CD4-positive, alpha-beta T cell (primary cell): ENCODE measurements around the gene MYL10. TPM values are rescaled to one million over a fixed set of nuclear protein-coding genes. Genes with fewer than 3 reads are reported as not detected.

Experiments used
- ATAC-seq: fragments of 200-7000 bp; cut with Tn5 transposase; one replicate; pipeline ENCODE4 v1.10.0; 2022; ENCODE audit warnings: mild to moderate bottlenecking; ENCODE audit not compliant: poor library complexity
- CTCF ChIA-PET: fragments of 350-600 bp; sonication (Branson Sonifier 250); formaldehyde crosslinking; loops from one replicate; lab custom pipeline; 2021; ENCODE audit warnings: antibody characterized with exemption, inconsistent platforms; lab: Charles Lee
- POLR2A ChIA-PET: fragments of 350-600 bp; sonication (Branson Sonifier 250); formaldehyde crosslinking; loops from one replicate; lab custom pipeline; 2021; ENCODE audit warnings: antibody characterized with exemption, inconsistent platforms; lab: Charles Lee
- DNase-seq, 14 experiments: peaks; one replicate each; pipeline ENCODE4 v3.0.0-alpha.2; 2013 to 2020; ENCODE audit warnings: mixed read lengths in 2 of 14
- H3K27ac ChIP-seq, 2 donors: one replicate each; pipeline versions ENCODE4 v1.5.1 to v1.7.0; 2013; ENCODE audit warnings: low read length in 2 of 2, low read depth in 1 of 2, mild to moderate bottlenecking in 1 of 2
- H3K27me3 ChIP-seq, 2 experiments: 1 replicate in 1 of 2; 2 replicates in 1 of 2; pipeline versions ENCODE4 v1.6.1 to v1.7.0; 2013; ENCODE audit warnings: low read length in 2 of 2, control low read depth in 1 of 2, mild to moderate bottlenecking in 1 of 2, moderate library complexity in 1 of 2; ENCODE audit not compliant: insufficient read depth in 2 of 2, control insufficient read depth in 1 of 2
- H3K36me3 ChIP-seq: one replicate; pipeline ENCODE4 v1.6.1; 2013; ENCODE audit warnings: low read length, control low read depth; ENCODE audit not compliant: insufficient read depth
- H3K4me1 ChIP-seq: one replicate; pipeline ENCODE4 v1.6.1; 2013; ENCODE audit warnings: low read length, control low read depth; ENCODE audit not compliant: insufficient read depth
- H3K4me3 ChIP-seq: one replicate; pipeline ENCODE4 v1.5.1; 2013; ENCODE audit warnings: mild to moderate bottlenecking, low read length, moderate library complexity
- H3K9me3 ChIP-seq, 2 experiments: 1 replicate in 1 of 2; 2 replicates in 1 of 2; pipeline versions ENCODE4 v1.6.1 to v1.7.0; 2013; ENCODE audit warnings: low read length in 2 of 2, mild to moderate bottlenecking in 2 of 2, control low read depth in 1 of 2, moderate library complexity in 1 of 2; ENCODE audit not compliant: control insufficient read depth in 1 of 2, insufficient read depth in 1 of 2
- H3K27ac Mint-ChIP-seq: one replicate; pipeline ENCODE4 v1.8.0; 2020; ENCODE audit warnings: mixed read lengths
- H3K27me3 Mint-ChIP-seq: one replicate; pipeline ENCODE4 v1.8.0; 2021; ENCODE audit warnings: mixed read lengths
- H3K36me3 Mint-ChIP-seq: one replicate; pipeline ENCODE4 v1.8.0; 2021; ENCODE audit warnings: low read depth, mixed read lengths
- H3K4me1 Mint-ChIP-seq: one replicate; pipeline ENCODE4 v1.8.0; 2021; ENCODE audit warnings: low read depth, mixed read lengths
- H3K4me3 Mint-ChIP-seq: one replicate; pipeline ENCODE4 v1.8.0; 2020; ENCODE audit warnings: mild to moderate bottlenecking, mixed read lengths
- H3K9me3 Mint-ChIP-seq: one replicate; pipeline ENCODE4 v1.8.0; 2020; ENCODE audit warnings: mixed read lengths
- intact Hi-C, 2 experiments: fragments of 100-400 bp; cut with DNase I in 1 of 2; cut with micrococcal nuclease in 1 of 2; formaldehyde crosslinking; loops; one replicate each; pipeline versions ENCODE4 v1.15.1 to v1.9.0; 2023 to 2025; cut with DNase I, micrococcal nuclease
- polyA plus RNA-seq, 2 donors: library from polyadenylated mRNA; unstranded; fragments of 120-200 nt; gene quantifications; one replicate each; pipeline ENCODE4 v1.2.1, GENCODE V29; 2013
- total RNA-seq, 174 experiments: library from RNA in 2 of 174; stranded (reverse) in 2 of 174; gene quantifications; one replicate each; pipeline ENCODE4 v1.2.3 and lab custom pipeline; 2021 to 2026
- TF ChIP-seq, protein P1 (sequence below): fragments of 200-600 bp; IDR thresholded peaks from one replicate; pipeline ENCODE4 v1.8.0; 2022; ENCODE audit warnings: antibody characterized with exemption, mild to moderate bottlenecking

The MYL10 gene
- total RNA-seq = not detected
- not detected for polyA plus RNA-seq (2013, experiment 1 of 2)
- polyA plus RNA-seq (2013, experiment 2 of 2) = 0.64 TPM
- total RNA-seq (lab: John Stamatoyannopoulos, UW) = 0 to 0.14 (median 0) reads per million in 172 experiments

DNA sequence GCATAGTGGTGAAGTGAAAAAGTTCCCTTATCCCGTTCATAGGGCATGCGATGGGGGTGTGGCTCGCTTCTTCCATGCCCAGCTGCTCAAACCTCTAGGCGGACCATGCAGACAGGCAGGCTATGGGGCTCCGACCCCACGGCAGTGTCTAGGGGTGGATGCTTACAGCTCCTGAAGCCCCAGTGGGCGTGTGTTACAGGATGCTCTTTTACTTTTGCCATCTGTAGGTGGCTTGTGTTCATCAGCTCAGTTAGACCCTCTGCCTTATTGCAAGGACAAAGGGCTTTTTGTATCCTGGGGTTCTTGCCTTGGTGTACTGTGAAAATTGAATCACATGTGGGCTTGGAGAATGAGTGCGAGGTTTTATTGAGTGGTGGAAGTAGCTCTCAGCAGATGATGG is at the start of gene MYL10:
MYL10 (minus strand) TSS at position 126 of the 400 bp plus-strand sequence. CDS start 178 bp downstream, outside the sequence.
- CTCF ChIA-PET = no interaction called here
- no peak within 1 kb of the TSS for H3K4me3 Mint-ChIP-seq
- H3K27me3 Mint-ChIP-seq = peaks cover 24% of the 10 kb centered on the region
- H3K27ac ChIP-seq = no peak within 1 kb of the TSS
- no peak within 1 kb of the TSS for H3K27ac Mint-ChIP-seq
- peaks cover 0 to 15% of the 10 kb centered on the region in 2 experiments for H3K9me3 ChIP-seq
- H3K36me3 ChIP-seq = no peaks in the 10 kb centered on the region
- TF ChIP-seq, protein P1, sequence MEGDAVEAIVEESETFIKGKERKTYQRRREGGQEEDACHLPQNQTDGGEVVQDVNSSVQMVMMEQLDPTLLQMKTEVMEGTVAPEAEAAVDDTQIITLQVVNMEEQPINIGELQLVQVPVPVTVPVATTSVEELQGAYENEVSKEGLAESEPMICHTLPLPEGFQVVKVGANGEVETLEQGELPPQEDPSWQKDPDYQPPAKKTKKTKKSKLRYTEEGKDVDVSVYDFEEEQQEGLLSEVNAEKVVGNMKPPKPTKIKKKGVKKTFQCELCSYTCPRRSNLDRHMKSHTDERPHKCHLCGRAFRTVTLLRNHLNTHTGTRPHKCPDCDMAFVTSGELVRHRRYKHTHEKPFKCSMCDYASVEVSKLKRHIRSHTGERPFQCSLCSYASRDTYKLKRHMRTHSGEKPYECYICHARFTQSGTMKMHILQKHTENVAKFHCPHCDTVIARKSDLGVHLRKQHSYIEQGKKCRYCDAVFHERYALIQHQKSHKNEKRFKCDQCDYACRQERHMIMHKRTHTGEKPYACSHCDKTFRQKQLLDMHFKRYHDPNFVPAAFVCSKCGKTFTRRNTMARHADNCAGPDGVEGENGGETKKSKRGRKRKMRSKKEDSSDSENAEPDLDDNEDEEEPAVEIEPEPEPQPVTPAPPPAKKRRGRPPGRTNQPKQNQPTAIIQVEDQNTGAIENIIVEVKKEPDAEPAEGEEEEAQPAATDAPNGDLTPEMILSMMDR = no peak
- no peaks in the 10 kb centered on the region for H3K36me3 Mint-ChIP-seq
- H3K4me1 Mint-ChIP-seq = no peaks in the 10 kb centered on the region
- intact Hi-C loops = no loop called here
- H3K9me3 Mint-ChIP-seq = no peaks in the 10 kb centered on the region
- no peak within 1 kb of the TSS for H3K4me3 ChIP-seq
- peaks cover 5 to 8% of the 10 kb centered on the region in 2 experiments for H3K27me3 ChIP-seq
- DNase-seq (no peak), ATAC-seq (no peak)
- POLR2A ChIA-PET = no interaction called here
- no peaks in the 10 kb centered on the region for H3K4me1 ChIP-seq

DNA sequence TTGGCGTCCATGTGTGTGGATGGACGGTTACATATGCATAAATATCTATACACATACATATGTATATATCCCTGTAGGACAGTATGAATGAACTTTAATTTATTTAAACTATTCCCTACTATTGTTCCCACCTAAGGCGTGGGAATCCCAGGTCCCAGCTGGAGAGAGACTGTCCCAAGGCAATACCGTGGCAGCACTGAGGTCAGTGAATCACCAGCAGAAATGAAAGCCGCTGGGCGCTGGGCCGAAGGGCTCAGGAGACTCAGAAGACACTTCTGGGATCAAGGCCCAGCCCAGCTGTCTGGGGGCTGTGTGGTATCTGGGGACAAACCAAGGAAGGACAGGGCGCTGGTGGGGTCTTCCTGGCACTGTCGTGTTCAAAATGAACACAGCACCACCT is 49.6 kb upstream of the MYL10 start:
- intact Hi-C loops = no loop called here
- H3K4me1 ChIP-seq = no peaks in the 10 kb centered on the region

DNA sequence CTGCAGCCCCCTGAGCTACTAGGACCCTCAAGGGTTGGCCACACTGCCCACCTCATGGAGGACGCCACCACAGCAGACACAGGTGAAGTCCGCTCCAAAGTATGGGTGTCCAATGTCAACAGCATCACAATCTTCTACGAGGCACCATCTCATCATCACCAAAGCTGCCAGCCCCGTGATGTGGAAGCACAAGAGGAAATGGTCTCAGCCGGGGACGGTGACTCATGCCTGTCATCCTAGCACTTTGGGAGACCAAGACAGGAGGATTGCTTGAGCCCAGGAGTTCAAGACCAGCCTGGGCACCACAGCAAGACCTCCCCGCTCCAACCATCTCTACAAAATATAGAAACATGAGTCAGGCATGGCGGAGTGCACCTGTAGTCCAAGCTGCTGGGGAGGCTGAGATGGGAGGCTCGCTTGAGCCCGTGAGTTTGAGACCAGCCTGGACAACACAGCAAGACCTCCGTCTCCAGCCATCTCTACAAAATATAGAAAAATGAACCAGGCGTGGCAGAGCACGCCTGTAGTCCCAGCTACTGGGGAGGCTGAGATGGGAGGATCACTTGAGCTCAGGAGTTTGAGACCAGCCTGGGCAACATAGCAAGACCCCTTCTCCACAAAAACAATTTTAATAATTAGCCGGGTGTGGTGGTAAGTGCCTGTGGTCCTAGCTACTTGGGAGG is 48.8 kb upstream of the MYL10 start:
- POLR2A ChIA-PET = no interaction called here
- H3K27ac Mint-ChIP-seq = no peak overlapping the region
- intact Hi-C loops = no loop called here

More for the DNA sequence above, 49.6 kb upstream of the MYL10 start:
- Histone ChIP-seq H3K4me3 (no peak overlapping the region), H3K27me3 (no peaks in the 10 kb centered on the region), H3K27ac (no peak overlapping the region), H3K36me3 (no peaks in the 10 kb centered on the region), H3K9me3 (peaks cover 0 to 6% of the 10 kb centered on the region in 2 experiments)
- Mint-ChIP-seq H3K4me1 (no peaks in the 10 kb centered on the region), H3K9me3 (no peaks in the 10 kb centered on the region), H3K4me3 (no peak overlapping the region), H3K27ac (no peak overlapping the region), H3K27me3 (no peaks in the 10 kb centered on the region), H3K36me3 (no peaks in the 10 kb centered on the region)
- DNase-seq = no peak
- ChIA-PET POLR2A (no interaction called here), CTCF (no interaction called here)
- ATAC-seq = no peak
- TF ChIP-seq, protein P1 = no peak

More for the DNA sequence above, 48.8 kb upstream of the MYL10 start:
- H3K9me3 Mint-ChIP-seq = no peaks in the 10 kb centered on the region
- no peak overlapping the region for H3K27ac ChIP-seq
- no peaks in the 10 kb centered on the region for H3K4me1 Mint-ChIP-seq
- DNase-seq = peak in 2 of 14 experiments; percentile 19 to 32
- H3K36me3 Mint-ChIP-seq = no peaks in the 10 kb centered on the region
- peaks cover 4 to 13% of the 10 kb centered on the region in 2 experiments for H3K9me3 ChIP-seq
- H3K36me3 ChIP-seq = no peaks in the 10 kb centered on the region
- no peak overlapping the region for H3K4me3 ChIP-seq
- TF ChIP-seq, protein P1 = no peak
- H3K27me3 Mint-ChIP-seq = no peaks in the 10 kb centered on the region
- H3K27me3 ChIP-seq = no peaks in the 10 kb centered on the region
- CTCF ChIA-PET = no interaction called here
- ATAC-seq = no peak
- H3K4me3 Mint-ChIP-seq = no peak overlapping the region
- no peaks in the 10 kb centered on the region for H3K4me1 ChIP-seq
